ENCODE data around the gene RFX4.

The RFX4 gene

DNA sequence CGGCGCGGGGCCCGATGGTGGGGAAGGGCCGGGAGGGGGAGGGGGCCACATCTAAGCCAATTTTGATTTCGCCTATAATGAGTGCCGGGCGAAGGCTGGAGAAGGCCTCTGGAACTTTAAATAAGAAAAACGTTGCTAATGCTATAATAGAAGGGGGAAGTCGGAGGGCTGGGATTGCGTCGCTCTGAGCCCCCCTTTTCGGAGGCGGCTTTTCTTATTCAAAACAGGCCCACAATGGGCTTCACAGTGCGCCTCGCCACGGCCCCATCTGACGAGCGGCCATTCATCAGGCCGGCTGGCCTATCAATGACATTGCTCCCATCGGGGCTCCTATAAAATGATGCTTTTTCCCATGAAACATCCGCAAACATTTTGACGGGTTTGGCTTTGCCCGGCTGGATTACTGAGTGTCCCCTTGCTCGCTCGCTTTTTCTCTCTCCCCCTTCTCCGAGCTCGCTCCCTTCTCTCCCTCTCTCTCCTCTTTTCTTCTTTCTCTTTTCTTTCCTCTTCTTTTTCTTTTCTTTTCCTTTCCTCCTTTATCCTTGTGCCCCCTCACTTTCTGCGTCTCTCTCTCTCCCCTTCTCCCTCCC, at the start of gene RFX4:
Gene RFX4 (plus strand): TSS at position 364 of the 590 bp plus-strand sequence. CDS start 317 bp downstream, outside the sequence.
- H3K4me3 ChIP-seq (ENCODE audit: low read depth, low read length), result peak within 1 kb of the TSS; percentile 52

DNA sequence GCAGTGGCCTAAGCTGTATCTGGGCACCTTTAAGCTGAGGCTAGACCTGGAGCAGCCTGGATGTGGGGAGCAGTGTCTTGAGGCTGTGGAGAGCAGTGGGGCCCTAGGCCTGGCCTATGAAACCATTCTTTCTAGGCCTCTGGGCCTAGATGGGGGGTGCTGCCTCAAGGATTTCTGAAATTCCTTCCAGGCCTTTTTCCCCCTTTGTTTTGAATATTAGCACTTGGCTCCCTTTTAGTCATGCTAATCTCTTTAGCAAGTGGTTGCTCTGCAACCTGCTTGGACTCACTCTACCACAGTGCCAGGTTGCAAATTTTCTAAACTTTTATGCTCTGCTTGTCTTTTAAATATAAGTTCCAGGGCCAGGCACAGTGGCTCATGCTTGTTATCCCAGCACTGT, 41.6 kb upstream of the RFX4 start:
- H3K4me3 ChIP-seq (ENCODE audit: low read depth, low read length), result no peak overlapping the region

DNA sequence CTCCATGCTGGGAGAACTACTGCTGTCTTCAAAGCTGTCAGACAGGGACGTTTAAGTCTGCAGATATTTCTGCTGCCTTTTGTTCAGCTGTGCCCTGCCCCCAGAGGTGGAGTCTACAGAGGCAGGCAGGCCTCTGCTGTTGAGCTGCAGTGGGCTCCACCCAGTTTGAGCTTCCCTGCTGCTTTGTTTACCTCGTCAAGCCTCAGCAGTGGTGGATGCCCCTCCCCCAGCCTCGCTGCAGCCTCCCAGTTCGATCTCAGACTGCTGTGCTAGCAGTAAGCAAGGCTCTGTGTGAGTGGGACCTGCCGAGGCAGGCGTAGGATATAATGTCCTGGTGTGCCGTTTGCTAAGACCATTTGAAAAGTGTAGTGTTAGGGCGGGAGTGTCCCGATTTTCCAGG, 31.4 kb upstream of the RFX4 start:
- no peak overlapping the region for H3K4me3 ChIP-seq (ENCODE audit: low read depth, low read length)

DNA sequence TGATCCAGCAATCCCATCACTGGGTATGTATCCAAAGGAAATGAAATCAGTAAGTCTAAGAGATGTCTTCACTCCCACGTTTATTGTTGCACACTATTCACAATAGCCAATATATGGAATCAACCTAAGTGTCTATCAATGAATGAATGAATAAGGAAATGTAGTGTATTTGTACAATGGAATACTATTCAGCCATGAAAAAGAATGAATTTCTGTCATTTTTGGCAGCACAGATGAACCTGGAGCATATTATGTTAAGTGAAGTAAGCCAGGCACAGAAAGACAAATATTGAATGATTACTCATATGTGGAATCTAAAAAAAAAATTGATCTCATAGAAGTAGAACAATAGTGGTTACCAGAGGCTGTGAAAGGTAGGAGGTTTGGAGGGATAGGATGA, 30.6 kb upstream of the RFX4 start:
- H3K4me3 ChIP-seq (ENCODE audit: low read depth, low read length), result no peak overlapping the region

DNA sequence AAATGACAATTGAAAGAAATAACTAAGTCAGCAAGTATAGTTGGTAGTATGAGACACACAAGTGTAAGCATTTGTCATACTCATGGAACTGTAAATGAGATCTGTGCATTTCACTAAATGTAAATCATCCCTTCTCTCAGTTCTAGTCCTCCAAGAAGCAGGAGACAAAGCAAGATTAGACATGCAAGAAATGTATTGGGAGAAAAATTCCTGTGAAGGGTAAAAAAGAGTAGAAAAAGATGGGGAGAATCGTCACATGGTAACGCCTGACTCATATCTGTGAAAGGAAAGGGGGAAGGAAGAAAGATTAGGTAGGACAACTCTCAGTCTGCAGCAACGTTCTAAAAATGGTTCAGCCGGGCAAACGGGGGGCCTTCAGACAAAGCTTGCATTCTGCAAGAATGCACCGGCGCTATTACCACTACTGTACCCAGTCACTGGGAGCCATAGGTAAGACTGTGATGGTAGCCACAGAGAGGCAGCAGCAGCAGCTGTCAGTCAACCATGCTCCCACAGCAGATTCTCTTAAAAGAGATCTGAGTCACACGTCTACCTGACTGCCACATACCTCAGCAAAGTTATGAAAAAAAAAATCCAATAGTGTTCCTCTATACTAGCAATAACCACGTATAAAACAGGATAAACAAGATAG, 18.0 kb upstream of the RFX4 start:
- H3K4me3 ChIP-seq (ENCODE audit: low read depth, low read length), result no peak overlapping the region

DNA sequence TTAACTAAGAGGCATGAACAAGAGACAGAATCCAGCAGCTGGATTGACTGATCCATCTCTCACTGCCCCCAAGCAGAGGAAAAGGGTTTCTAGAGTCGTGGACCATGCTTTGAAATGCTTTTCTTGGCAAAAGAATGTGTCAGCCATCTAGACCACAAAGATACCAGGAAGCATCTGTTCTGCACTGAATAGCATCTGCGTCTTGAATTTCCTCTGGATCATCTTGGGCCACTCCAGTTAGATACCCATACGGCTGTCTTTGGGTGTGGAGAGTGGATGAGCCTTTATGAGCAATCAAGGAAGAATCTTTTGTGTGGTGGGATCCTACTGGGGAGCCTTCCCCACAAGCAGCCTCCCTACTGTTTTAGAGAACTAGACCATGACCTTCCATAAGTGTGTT, 16.0 kb upstream of the RFX4 start:
- H3K4me3 ChIP-seq (ENCODE audit: low read depth, low read length), result no peak overlapping the region

DNA sequence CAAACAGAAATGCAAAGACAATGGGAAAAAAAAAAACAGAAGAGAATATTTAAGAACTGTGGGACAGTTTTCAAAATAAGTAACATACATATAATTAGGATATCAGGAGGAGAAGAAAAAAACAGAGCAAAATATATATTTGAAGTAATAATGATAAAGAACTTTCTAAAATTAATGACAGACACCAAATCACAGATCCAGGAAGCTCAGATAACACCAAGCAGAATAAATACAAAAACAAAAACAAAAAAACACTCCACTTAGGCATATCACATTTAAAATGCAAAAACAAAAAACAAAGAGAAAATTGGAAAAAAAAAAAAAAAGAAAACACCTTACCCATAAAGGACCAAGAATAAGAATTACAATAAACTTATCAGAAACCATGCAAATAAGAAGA, 9.6 kb upstream of the RFX4 start:
- H3K4me3 ChIP-seq (ENCODE audit: low read depth, low read length), result no peak overlapping the region

DNA sequence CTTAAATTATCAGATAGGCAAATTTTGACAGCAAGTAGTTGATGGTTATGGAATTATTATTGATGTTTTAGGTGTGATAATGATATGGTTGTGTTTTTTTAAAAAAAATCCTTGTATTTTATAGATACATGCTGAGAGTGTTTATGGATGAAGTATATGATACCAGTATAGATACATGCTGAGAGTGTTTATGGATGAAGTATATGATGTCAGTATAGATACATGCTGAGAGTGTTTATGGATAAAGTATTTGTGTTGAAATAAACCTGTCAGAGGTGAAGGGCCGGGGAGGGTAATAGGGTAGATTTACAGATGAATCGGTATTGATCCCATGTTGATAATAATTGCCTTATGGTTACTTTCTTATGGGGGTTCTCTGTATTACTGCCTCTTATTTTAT, 6.0 kb upstream of the RFX4 start:
- no peak overlapping the region for H3K4me3 ChIP-seq (ENCODE audit: low read depth, low read length)

DNA sequence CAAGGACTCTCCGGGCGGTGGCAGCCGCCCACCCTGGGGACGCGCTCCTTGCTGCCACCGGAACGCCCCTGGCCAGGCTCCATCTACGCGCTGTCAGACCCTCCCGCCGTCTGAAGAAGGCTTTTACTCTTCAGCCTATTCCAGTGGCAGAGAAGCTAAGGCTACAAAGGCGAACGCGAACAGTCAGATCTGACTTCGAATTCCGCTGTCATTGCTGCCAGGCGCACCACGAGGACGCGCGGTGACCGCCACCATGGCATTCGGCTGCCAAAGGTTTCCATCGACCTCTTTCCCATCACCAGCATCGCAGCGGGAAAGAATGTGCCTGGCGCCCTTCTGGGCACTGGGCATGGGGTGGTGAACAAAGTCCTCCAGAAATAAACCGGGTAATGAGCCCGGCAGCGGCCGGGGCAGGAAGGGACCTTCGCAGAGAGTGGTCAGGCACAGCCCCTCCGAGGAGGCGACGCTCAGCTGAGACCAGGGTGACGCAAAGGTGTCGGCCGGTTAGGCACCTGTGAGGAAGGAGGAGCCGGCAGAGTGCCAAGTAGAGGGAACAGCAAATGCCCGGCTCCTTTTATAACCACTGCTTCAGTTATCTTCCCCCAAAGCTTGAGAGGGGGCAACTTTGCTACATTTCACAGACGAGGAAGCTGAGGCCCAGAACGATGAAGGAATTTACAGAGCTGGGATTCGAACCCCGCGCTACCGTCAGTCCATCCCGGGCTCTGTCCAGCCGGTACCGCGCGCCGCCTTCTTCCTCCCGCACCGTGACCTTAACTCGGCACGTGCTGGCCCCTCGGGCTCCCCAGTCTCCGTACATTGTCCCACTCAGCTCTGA, 1.9 kb upstream of the RFX4 start:
- H3K4me3 ChIP-seq (ENCODE audit: low read depth, low read length), result no peak overlapping the region

DNA sequence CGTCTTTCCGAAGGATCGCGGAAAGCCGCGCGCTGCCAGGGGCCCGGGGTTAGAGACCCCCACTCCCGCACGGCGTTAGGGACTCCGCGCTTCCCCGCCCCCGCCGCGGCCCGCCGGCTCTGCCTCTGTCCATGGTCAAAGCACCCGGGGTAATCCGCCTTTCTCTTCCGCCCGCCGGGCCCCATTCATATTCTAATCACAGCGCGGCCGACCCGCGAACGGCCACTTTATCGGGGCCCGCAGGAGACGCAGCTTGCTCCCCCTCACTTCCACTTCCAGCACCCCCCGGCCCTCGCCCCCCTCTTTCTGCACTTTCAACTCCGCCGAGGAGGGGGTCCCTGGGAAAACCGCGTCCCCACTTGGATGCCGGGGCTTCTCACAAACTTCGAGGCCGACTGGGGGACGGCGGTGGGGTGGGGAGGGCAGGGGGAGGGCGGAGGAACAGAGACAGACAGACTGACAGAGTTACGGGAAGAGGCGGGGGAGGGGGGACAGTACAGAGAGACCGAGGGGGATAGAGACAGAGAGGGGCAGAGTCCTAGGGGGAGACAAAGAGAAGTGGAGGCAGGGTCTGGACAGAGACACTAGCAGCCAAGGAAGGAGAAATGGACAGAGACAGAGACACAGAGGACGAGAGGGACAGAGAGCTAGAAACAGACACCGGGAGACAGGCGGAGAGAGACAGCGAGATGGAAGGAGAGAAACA, 1.1 kb upstream of the RFX4 start:
- no peak overlapping the region for H3K4me3 ChIP-seq (ENCODE audit: low read depth, low read length)

DNA sequence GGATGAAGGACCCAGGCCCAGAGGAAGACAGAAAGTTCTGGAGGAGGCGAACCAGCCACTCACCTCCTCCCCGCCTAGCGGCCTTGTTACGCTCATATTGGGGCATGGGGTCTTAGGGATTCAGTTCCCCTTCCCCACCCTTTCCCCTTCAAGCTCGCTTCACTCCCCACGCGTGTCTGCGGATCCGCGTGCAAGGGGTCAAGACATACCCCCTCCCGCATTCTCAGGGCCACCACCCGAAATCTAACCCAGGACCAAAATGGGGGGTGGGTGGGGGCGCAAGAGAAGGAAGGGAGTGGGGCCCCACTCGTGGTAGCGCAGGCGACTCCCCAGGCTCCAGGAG, 584 bp upstream of the RFX4 start:
- H3K4me3 ChIP-seq (ENCODE audit: low read depth, low read length), result no peak overlapping the region

DNA sequence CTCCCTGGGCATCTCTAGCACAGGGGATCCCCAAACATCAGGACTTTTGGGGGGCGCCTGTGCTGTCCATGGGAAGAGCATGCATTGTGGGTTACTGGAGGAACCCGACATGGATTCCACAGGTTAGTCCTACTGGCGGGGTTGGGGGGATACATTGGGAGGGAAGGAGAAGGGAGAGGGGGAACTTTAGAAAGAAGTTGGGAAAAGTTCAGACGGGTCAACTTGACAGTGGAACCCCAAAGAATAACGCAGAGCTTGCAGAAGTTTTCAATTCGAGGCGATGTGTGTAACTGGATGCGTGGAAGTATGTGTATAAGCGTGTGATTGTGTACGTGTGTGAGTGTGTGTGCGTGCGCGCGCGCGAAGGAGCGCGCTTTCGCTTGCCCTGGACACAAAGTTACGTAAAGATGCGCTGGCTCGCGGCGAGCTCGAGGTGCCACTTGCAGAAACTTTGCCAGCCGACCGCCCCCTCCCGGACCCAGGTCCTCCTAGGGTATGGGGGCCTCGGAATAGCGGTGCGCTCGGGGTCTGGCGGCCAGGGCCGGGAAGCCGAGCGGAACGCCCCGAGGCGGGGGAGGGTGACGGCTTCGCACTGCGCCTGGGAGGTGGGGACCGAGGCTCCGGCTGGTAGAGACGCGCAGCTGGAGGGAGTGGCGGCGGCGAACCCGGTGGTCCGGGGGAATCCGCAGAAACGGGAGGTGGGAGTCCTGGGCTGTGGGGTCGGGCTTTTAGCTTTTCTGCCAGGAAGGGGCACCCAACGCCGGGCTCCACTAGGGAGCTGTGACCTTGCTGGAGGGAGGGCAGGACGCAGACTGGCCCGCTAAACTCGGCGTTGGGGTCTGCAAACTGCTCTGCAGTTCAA, 669 bp downstream of the RFX4 start:
- H3K4me3 ChIP-seq (ENCODE audit: low read depth, low read length), result peak overlapping the region; percentile 52

DNA sequence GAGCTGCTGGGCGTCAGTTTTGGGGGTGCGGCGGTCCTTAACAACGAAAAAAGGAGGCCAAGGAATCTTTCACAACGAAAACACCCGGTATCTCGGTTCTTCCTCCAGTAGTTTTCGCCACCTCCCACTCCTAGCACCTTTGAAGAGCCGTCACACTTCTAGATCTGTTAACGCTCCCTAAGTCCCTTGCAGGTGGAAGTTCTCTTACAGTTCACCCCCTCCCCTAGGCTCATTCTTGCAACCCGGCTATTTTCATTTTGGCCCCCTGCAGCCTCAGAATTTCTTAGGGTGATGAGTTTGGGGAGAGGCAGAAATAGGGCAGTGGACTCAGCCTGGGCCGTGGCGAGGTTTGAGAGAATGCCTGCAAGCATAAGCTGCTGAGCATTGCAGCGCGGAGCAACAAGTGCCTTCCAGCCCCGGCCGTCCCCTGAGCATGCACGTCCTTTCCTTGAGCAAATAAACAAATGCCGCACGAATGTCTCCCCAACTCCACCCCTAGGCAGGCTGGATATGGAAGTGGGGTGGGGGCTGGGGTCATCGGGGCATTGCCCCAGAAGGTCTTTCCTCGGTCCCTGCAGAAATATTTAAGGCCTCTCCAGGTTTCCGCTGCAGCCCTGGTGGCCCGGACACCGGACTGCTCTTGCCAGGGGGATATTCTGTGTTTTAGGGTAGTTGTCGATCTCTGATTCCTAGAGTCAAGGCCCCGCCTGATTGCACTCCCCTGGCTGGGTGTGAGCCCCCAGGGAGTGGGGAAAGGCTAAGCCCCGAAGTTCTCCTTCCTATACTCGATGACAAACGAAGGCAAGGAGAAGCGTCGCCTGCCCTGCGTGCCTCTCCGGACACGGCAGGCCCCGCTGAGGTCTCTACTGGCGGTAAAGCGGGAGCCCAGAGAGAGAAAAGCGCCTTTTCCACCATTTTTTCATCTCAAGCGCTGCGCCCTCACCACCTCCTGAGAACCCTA, 1.6 kb downstream of the RFX4 start:
- H3K4me3 ChIP-seq (ENCODE audit: low read depth, low read length), result no peak overlapping the region

DNA sequence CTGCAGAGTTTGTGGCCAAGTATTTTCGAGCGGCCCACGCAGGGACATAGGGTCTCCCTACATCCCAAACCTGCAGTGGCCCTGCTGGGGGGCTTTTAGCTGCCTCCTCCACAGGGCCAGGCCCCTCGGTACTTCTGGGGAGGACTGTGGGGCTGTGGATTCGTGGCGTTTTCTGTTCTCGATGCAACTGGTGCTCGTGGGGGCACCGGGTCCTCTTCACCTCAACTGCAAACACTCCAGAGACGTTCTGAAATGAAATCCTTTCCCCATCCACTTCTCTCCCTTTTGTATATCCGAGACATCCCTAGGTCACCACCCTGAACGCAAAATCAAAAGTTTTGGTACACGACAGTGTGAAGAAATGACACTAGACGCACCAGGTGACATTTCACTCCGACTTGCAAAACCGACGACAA, 2.3 kb downstream of the RFX4 start:
- H3K4me3 ChIP-seq (ENCODE audit: low read depth, low read length), result no peak overlapping the region

DNA sequence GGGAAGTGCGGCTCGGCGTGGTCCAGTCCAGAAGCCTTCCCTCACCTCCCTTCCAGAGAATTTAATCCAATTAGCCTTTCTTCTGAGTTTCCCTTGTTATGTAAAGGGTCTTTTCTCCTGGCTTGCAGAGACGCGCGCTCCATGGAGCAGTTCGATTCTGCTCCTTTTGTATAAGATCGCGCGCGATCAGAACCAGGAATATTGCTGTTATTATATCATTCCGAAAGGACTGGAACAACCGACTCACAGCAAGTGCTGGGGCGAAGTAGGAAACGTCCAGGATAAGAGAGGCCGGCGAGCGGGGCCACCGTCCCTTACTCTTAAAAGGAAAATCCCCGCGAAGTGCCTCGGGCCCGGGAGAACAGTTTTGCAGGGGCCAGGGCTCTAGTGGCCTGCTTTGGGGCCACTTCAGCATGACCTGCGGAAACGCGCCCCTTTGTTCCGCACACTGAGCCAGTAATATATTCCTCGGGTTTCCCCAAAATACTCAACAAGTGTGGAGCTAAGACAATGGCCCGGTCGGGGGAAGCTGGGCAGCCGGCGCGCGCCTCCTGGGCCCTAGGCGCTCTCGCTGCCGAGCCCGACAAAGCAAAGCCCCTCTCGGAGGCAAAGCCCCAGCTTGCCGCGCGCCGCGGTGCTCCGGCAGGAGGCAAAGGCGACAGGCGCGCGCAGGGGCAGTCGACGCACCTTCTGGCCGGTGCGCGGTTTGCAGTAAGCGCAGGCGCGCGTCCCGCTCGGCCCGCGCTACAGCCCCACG, 2.9 kb downstream of the RFX4 start:
- no peak overlapping the region for H3K4me3 ChIP-seq (ENCODE audit: low read depth, low read length)

DNA sequence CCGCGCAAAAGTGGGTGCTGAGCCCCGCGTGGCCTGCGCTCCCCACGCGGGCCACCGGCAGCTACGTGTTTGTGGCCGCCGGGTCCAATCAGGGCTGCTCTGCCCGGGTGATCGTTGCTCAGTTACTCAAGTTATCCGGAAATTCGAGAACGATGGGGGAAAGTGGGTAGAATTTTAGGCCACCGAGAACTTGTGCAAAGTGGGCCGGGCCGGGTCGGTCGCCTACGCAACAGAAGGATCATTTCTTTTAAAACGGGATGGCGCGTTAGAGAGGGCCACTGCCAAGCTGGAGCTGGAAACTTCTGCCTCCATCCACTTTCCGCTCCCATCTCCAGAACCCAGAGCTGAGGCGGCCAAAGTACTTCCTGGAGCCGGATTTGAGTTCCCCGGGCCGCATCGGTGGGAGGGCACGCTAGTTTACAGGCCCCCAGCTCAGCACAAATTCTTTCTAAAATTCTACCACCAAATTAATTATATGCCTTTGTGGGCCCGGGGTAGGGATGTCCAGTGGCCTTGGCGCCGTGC, 3.5 kb downstream of the RFX4 start:
- H3K4me3 ChIP-seq (ENCODE audit: low read depth, low read length), result peak overlapping the region; percentile 24

DNA sequence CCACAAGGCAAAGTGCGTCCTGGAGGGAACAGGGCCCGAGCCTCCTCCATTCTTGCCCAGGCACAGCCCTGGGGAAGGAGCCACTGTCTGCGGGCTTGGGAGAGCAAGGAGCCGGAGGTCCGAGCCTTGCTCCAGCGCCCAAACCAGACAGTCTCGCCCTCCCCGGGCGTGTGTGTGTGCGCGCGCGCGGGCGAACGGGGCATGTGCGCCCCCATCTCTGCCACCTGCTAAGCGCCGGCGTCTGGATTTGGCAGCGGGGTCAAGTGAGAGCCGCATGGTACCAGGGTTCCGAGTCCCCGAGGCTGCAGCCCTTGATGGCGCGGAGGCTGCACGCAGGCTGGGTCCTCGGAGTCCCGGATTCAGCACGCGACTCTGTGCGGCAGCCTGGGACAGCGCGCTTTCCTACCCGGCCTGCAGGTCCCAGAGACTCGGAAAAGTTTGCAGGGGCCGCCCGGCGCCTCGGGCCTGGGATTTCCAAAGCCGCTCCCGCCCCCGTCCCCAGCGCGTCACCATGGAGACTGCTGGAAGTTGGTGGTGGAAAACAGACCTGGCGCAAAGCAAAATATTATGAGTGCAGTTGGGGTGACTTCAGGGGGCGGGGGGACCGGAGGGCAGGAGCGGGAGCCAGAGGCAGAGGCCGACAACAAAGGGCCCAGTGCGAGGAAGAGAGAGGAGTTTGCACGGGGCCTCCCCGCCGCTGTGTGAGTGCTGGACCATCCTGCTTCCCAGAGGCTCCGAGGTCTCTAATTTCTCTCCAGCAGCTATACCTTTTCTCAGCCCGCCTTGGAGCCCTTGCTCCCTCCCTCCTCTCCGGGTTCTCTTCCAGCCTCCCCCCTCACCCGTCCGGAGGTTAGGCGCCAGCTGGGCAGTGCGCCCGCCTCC, 4.2 kb downstream of the RFX4 start:
- peak overlapping the region; percentile 24 for H3K4me3 ChIP-seq (ENCODE audit: low read depth, low read length)

DNA sequence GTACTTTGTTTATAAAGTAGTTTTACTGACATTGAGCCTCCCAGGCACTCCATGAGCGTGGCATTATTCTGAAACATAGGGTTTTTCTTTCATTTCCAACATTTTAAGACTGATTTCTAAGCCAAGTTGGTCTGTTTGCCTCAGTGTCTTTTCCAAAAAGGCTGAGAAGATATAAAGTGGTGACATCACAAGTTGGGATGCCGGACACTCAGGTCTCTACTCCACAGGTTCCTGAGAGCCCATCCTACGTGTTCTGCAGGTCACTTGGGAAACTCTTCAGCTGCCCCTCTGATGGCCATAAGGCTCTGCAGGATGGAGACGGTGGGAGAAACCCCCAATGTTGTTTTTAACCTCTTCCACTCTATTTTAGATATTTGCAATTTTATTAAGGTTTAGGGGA, 6.0 kb downstream of the RFX4 start:
- no peak overlapping the region for H3K4me3 ChIP-seq (ENCODE audit: low read depth, low read length)

Measured in iPS-11a (cell line).